Central memory CD4-positive, alpha-beta T cell (primary cell): ENCODE results near the gene OXCT2.
A peak's percentile ranks its signal among the peaks of the same experiment; 100 is the strongest.
"Not testable (repeated sequence)": the region's sequence is repeated elsewhere in the genome, so short reads cannot be mapped to it uniquely, and the experiment has no call there.

Experiments used
- DNase-seq: peaks from one replicate; pipeline ENCODE4 v3.0.0; 2022
- total RNA-seq, 3 experiments: gene quantifications; one replicate each; lab custom pipeline; 2026; lab: John Stamatoyannopoulos, UW

The OXCT2 gene
- 0.11 to 1.3 (median 0.39) reads per million in 3 experiments for total RNA-seq

DNA sequence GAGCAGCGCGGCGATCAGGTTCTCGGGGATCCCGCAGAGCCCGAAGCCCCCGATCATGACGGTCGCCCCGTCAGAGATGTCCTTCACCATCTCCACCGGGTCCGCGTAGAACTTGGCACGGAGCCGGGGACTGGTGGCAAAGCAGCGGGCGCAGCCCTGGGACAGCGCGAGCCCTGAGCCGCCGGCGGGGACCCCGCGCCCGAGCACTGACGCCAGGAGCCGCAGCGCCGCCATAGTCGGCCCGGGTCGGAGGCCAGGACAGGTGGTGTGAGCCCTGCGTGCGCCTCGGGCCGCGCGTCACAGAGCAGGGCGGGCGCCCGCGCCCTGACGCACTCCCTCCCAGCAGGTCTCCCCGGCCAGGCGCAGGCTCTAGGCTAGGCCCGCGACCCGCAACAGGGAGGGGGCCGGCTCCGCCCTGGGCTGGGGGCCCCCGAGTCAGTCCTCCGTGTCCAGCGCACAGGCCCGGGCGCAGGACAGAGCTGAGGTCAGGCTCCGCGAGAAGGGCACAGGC, at the start of gene OXCT2:
OXCT2 (minus strand) TSS at position 327 of the 511 bp plus-strand sequence; CDS start at position 234, 93 bp downstream.
- not testable (repeated sequence) for DNase-seq

DNA sequence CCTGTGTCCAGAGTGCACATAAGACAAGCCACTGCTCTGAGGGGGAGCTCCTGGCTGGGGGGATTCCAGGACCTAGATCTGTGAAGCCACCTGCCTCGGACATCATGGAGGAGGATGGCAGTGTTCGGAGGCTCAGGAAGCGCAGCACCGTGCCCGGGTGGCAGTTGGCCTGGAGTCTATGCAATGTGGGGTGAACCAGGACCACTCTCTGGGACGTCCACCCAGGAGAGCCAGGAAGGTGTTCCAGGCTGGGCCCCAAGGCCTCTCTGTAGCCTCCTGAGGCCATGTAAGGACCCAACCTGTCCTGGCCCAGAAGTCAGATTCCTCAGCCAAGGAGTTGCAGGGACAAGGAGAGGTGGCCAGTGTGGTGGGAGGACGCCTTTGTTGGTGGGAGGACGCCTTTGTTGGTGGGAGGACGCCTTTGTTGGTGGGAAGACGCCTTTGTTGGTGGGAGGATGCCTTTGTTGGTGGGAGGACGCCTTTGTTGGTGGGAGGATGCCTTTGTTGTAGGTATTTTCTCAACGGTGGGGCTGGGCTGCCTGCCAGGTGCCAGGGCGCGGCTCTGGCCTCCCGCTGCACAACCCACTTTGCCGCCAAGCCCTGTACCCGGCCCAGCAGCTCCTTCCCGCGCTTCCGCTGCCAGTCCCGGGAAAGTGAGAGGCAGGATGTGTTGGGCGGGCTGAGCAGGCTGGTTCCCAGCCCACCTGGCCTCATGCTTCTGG, 48.1 kb upstream of the OXCT2 start:
- no peak for DNase-seq

DNA sequence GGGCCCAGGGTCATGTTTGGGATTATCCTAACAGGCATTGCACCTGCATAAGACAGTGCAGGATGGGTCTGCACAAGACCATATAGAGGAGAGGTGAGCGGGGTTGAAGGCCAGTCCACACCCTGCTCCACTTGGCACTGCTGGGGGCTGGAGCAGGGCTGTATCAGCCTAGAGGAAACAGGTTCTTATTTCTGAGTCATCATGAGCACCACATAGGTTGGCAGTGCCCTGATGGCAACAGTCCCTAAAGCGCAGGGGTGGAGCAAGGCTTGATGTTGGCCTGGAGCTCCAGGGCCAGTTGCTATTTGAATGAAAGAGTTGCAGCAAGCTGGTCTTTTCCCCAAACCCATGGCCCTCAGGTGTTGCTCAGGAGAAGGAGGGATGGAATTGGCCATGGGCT, 47.3 kb upstream of the OXCT2 start:
- DNase-seq = no peak

DNA sequence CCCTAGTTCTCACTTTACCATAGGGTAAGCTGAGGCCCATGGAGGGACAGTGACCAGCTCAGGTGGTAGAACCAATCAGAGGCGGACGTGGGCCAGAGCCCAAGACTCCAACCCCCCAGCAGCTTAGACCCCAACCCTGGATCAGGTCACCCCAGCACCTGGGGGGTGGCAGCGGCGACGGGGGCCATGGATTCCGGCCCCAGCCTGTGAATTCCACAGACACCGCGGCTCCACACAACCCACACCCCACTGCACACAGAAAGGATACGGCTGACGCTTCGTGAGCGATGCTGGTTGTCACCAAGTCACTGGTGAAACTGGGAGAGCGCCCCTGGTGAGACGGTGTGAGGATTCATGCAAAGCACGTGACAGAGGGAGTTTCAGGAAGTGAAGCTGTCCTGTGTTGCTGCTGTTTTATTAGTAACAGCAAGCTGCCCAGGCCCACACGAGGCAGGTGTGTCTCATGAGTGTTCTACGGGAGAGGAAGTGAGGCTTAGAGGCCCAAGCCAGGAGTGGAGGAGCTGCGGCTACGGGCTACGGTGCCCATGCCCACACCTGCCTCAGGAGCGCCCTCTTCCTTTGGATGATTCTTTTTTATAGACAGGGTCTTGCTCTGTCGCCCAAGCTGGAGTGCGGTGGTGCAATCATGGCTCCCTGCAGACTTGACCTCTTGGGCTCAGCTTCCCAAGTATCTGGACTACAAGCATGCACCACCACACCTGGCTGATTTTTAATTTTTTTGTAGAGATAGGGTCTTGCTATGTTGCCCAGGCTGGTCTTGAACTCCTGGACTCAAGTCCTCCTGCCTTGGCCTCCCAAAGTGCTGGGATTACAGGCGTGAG, 46.2 kb upstream of the OXCT2 start:
- peak; percentile 73 for DNase-seq

DNA sequence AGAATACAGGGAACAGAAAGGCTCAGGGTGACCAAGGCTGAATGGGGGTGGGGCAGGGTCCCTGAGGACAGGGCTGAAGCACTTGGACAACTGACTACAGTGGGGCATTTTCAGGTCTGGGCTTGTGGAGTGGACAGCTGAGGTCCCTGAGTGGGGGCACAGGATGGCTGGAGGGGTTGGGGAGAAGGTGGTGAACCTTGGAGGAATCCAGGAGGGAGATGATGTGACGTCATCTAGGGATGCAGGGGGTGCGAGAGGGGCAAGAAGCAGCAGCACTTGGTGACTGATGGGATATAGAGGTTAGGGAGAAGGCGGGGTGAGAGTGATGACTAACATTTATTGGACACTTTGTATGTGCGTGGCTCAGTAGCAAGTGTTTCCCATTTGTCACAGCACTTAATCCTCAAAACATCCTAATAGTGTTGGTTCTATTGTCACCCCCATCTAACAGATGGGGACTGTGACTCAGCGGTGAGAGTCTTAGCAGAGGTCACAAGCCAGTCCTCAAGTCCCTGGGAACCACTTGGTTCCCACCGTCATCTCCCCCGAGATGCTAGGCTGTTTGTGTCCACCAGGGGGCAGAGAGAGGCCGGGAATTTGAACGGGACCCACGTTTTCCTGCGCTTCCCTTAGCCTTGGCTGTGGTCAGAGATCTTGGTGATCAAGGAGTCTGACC, 45.4 kb upstream of the OXCT2 start:
- DNase-seq = peak; percentile 37

DNA sequence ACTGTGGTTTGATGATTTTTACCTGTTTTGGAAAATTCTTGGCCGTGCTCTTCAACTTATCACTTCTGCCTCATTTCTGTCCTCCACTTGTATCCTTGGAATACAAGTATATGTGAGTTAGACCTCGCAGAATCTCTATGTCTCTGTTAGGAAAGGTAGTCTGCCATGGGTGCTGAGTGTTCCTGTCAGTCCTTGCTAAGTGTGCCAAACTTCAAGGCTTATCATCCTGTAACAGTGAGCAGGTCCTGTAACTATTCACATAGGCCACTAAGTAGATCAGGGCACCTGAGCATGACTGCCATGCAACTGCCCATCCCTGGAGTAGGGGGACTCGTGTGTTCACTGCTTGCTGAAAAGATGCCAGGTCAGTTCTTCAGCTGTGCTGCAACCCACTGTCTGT, 41.8 kb upstream of the OXCT2 start:
- DNase-seq = no peak

DNA sequence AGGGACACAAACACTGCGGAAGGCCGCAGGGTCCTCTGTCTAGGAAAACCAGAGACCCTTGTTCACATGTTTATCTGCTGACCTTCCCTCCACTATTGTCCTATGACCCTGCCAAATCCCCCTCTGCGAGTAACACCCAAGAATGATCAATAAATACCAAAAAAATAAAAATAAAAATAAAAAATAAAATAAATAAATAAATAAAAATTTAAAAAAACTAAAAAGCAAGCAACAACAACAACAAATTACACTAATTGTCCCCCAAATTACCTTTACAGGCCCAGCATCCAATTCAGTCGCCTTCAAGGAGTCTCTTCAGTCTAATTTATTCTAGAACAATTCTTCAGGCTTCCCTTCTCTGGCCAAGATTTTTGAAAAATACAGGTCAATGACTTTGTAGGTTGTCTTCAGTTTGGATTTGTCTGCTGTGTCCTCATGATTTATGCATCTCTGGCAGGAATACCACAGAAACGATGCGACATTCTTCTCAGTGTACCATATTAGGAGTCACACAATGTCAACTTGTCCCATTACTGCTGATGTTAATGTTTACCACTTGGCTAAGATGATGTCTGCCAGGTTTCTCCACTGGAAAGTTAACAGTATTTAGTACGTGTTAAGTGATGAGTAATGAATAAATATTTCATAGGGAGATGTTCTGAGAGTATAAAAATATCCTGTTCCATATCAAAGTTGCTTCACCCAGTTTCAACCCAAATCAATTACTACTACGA, 37.8 kb upstream of the OXCT2 start:
- no peak for DNase-seq

DNA sequence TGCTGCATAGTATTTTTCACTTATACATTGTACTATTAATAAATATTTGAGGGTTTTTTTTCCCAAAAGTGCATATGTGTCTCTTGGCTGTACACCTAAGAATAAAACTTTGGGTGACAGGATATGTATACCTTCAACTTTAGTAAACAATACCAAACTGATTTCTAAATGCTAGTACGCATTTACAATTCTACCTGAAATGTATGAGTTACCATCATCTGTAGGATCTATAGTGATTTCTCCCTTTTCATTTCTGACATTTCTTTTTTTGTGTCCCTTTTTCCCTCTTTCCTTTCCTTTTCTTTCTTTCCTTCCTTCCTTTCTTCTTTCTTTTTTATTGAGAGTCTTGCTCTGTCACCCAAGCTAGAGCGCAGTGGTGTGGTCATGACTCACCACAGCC, 34.2 kb upstream of the OXCT2 start:
- no peak for DNase-seq

DNA sequence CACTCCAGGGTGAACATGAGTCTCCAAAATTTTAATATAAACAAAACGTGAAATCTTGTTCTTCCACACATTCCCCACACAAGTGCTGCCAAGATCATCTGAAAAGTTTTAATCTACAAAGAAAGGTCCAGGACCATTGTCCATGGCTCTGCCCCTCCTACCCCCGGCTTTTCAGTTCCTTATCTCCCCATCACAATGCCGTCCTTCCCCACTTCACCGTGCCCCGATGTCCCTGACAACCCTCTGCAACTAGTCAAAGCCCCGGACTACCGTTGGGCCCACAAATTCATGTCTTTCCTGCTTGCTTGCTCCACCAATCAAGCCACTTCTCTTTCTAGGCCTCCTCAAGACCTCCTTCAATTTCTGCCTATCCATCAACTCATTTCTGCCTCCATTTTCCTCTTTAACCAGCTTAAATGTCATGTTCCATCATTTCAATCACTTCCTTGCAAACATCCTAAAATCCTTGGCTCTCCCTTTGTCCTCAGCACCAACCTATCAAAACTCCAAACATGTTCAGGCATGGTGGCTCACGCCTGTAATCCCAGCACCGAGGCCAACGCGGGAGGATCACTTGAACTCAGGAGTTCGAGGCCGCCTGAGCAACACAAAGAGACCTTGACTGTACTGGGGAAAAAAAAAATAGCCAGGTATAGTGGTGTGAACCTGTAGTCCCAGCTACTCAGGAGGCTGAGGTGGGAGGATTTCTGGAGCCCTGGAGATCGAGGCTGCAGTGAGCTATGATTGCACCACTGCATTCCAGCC, 31.5 kb upstream of the OXCT2 start:
- DNase-seq = no peak

DNA sequence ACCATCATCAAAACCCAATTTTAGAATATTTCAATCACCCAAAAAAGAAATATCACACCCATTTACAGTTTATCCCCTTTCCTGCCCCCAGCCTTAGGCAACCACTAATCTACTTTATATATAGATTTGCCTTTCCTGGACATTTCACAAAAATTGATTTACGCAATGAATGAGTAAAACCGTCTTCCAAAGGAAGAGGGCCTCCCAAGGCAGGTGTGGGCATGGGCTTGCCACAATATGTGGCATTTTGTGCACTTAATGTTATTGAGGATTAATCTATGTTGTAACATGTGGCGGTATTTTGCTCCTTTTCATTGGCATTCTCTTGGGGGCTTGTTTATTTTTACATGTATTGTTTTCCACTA, 29.3 kb upstream of the OXCT2 start:
- DNase-seq = no peak

DNA sequence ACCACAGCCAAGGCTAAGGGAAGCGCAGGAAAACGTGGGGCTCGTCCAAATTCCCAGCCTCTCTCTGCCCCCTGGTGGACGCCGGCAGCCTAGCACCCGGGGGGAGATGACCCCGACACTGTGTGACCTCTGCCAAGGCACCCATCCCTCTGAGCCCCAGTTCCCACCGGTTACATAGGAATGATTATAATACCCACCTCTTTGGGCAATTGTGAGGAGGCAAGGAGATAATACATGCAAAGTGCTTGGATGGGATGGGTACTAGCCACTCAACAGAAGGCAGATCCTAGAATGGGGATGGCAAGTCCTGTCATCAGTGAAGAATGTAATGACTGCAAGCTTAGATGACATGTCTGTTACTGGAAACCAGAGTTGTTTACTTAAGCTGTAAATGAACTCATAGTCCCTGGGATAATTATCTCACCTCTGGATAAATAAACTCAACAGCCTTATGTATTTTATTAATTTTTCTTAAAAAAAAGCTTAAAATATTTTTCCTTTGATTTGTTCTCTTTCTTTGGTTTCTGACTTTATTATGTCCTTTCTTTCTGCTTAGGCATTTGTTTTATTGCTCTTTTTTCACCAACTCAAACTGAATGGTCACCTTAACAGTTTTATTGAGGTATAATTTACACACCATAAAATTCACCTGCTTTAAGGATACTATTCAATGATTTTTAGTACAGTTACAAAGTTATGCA, 28.8 kb upstream of the OXCT2 start:
- peak; percentile 52 for DNase-seq

DNA sequence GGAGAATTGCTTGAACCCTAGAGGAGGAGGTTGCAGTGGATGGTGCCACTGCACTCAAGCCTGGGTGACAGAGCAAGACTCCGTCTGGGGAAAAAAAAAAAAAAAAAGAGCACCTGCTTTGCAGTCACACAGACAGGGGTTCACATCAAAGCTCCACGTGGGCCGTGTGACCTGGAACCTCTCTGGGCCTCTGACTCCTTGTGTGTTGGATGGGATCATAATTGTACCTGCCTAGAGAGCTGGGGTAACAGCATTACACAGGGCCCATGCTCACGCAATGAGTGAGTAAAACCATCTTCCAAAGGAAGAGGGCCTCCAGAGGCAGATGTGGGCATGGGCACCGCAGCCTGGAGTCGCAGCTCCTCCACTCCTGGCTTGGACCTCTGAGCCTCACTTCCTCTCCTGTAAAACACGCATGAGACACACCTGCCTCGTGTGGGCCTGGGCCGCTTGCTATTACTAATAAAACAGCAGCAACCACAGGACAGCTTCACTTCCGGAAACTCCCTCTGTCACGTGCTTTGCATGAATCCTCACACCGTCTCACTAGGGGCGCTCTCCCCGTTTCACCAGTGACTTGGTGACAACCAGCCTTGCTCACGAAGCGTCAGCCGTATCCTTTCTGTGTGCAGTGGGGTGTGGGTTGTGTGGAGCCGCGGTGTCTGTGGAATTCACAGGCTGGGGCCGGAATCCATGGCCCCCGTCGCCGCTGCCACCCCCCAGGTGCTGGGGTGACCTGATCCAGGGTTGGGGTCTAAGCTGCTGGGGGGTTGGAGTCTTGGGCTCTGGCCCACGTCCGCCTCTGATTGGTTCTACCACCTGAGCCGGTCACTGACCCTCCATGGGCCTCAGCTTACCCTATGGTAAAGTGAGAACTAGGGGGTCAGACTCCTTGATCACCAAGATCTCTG, 28.0 kb upstream of the OXCT2 start:
- DNase-seq = peak; percentile 87

DNA sequence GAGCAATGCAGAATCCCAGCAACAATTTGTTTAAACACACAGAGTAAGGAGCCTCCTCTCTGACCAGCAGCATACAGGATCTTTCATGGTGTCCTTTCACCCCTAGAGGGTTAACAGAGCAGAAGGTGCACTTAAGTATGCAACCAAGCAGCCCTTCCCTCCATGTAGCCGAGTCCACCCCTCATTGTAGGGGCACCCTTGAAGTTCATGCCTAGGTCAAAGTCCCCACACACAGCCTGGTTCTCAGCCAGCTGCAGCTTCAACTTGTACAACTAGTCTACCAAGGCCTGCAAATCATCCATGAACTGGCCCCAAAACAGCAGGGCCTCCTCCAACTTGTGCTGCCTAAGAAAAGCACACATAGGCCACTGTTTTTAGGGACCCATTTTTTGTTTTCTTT, 24.5 kb upstream of the OXCT2 start:
- DNase-seq = no peak

DNA sequence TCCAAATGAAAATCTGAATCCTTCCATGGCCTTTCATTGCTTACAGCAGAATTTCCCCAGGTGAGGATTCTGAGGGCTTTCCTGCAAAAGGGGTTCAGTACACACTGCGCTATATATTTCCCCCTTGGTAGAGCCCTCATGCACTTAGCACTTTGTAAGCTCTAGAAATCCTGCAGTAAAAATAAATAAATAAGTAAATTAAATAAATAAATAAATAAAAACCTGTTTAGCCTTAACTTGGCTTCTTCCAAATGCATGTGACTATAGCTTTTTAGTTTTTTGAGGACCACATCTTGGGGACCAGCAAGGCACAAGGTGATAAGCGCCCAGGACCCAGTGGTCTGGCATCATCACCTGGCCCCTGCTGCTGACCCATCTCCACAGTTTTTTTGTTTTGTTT, 20.7 kb upstream of the OXCT2 start:
- no peak for DNase-seq

DNA sequence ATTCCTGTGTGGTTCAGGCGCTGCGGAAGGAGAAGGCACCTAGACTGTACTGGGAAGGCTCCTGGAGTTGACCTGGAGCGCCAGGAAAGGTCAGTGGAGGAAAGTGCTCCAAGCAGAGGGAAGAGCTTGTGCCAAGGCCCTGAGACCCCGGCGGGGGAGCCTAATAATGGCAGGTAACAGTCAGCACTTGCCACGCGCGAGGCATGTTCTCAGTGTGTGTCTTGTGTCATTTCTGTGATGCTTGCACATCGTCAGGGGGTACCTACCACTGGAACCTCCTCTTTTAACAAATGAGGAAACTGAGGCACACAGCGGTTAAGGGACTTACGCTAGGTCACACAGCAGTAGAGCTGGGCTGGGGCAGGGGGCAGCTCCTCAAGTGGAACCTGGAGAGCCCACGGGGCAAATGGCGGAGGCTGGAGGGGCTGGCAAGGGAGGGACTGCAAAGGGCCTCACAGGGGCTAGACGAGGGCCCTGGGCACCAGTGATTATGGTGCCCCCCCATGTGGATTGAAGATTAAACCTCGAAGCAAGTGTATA, 18.5 kb upstream of the OXCT2 start:
- no peak for DNase-seq

DNA sequence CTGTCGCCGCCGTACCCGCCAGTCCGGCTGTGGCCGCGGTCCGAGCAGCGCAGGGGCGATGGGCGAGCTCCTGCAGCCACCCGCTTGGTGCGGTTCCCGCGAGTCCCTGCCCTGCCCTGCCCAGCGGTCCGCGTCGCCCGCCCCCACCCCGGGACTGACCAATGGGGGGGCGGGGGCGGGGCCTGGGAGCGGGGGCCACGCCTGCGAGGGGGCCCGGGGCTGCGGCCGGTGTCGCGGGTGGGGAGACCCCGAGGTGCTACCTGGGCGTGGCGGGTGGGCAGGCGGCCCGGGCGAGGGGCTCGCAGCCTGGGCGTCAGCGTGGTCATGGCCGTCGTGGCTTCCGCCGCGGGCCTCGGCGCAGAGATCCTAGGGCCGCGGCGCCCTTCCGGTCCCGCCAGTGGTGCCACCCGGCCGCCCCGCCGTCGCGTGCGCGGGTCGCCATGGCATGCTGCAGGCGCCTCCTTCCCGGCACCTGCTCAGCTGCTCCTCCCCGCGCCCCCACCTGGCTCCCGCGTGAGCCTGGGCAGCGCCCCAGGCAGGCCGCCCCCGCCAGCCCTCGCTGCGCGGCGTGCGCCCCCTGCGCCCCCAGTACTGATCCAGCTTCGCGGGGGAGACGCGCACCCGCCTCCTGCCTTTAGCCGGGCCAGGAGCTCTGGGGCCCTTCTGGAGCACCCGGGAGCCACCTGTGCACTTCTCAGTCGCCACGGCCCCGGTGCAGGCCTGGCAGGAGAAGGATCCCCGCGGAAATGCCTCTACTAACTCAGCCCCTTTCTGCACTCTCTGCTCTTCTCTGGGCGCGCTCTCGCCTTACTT, 17.8 kb upstream of the OXCT2 start, which contains the start of gene BMP8B:
BMP8B (minus strand) TSS at position 108 of the 813 bp plus-strand sequence. CDS start 380 bp downstream, outside the sequence.
- peak; percentile 28 for DNase-seq

DNA sequence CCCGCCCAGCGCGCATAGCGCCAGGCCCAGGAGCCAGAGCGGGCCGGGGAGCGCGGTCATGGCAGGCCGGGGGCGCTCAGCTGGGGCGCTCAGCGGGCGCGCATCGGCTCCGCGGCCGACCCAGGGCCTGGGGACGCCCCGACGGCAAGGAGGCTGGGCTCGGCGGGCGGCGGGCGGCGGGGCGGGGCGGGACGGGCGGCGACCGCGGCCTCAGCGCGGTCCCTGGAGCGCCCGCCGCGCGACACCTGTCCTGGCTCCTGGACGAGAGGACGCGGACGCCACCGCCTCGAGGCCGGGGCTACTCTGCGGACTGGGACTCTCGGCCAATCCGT, 17.2 kb upstream of the OXCT2 start:
- DNase-seq = no peak

DNA sequence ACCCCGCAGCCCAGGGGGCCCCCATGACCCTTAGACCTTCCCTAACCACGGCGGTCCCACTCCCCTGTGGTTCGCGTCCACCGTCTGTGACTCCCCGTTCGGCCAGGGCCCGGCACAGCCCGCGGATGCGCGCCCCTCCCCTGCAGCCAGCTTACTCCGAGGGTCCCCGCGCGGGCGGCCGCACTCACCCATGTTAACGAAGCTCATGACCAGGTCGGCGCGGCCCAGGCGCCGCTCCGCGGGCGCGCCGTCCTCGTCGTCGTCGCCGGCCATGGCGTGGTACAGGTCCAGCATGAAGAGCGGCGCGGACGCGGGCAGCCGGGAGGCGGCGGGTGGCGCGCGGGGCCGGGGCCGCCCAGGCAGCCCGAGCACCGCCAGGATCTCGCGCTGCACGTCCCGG, 16.8 kb upstream of the OXCT2 start:
- not testable (repeated sequence) for DNase-seq

DNA sequence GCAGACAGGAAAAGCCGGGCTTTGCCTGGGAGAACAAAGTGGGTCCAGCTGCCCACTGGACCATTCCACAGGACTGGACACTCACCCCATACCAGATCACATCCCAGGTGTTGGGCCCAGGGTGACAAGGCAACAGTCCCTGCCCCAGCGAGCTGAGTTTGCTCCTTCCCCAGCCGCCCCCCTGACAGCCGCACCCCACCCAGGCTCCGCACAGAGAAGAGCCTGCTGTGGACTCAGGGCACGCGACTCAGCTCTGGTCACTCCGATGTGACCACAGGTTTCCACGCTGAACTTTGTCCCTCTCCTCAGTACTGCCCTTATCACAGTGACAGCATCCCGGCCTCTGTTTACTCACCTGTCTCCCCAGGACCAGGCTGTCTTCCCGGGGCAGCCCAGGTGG, 16.3 kb upstream of the OXCT2 start:
- DNase-seq = no peak
